GM19324 (cell line): ENCODE results near the gene SNX9.
"Not testable (repeated sequence)": the region's sequence is repeated elsewhere in the genome, so short reads cannot be mapped to it uniquely, and the experiment has no call there.

Experiments used
- ATAC-seq: cut with Tn5 transposase; IDR thresholded peaks from one replicate; pipeline ENCODE4 v1.9.1; 2021; ENCODE audit warnings: mild to moderate bottlenecking, moderate library complexity; ENCODE audit not compliant: unreplicated experiment, low FRiP score

The SNX9 gene

GRCh38 chr6:157908369-157909281, 85.6 kb downstream of the SNX9 start:
- ATAC-seq, result no peak

DNA sequence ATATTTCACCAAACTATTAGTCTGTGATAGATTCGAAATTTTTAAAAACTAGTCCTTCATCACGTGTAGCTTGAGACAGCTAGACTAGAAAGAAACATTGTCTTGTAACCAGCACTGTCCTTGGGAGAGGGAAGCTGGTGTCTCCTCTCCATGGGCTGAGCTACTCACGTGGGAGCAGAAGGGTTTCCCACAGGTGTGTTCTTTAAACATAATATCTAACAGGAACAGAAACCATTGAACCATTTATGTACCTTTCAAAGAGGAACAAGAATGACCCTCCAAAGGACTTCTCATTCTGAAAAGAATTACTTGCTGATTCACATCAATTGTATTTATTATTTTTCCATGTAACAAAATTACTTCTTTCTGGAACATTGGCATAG, 86.2 kb downstream of the SNX9 start:
- ATAC-seq, result no peak

DNA sequence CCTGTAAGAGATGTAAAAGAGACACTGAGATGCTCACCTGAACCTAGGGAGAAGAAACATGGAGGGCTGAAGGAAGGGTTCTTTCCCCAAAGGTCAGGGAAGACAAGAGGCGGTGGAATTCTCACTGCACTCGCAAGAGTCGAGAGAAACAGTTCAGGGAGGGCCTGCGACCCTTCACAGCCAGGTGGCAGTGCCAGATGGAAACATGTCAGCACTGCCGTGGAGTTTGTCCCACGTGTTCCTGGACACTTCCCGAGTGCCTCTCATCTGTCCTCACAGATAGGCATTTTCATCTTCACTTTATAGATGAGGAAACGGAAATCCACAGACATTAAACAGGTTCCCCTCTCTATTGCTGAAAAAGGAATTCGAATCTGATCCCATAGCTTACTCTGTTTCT, 88.2 kb downstream of the SNX9 start:
- no peak for ATAC-seq

DNA sequence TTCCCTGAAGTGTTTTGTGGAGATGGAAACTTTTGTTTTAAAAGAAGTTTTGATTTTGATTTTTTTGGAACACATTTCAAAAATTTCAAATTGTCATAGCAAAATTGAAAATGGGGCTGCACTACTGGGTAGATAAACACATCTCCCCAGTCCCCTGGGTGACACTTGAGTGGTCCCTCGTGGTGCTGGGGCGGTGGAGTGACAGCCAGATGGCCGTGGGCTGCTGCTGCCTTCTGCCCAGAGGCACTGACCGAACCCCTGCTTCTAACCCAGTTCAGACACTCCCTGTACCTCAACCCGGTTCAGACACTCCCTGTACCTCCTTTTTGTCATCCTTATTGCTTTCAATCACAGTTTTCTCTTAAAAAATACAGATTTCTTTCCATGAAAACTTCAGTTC, 88.7 kb downstream of the SNX9 start:
- ATAC-seq, result no peak

DNA sequence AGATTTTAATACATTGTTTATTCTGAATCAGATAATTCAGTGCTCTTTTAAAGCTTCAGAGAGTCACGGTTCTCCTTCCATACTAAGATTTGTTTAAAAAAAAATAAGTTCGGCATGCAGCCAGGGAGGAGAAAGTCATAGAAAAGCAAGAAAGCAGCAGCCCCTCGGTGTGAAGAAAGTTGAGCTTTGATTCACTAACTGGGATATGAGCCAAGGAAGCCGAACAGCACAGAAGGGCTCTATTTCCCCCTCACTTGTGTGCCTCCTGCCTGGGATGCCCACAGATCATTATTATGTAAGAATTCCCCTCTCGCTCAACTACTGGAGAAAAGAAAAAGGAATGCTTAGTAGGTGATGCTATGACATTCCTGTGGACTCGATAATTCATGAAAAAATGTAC, 89.3 kb downstream of the SNX9 start:
- no peak for ATAC-seq

DNA sequence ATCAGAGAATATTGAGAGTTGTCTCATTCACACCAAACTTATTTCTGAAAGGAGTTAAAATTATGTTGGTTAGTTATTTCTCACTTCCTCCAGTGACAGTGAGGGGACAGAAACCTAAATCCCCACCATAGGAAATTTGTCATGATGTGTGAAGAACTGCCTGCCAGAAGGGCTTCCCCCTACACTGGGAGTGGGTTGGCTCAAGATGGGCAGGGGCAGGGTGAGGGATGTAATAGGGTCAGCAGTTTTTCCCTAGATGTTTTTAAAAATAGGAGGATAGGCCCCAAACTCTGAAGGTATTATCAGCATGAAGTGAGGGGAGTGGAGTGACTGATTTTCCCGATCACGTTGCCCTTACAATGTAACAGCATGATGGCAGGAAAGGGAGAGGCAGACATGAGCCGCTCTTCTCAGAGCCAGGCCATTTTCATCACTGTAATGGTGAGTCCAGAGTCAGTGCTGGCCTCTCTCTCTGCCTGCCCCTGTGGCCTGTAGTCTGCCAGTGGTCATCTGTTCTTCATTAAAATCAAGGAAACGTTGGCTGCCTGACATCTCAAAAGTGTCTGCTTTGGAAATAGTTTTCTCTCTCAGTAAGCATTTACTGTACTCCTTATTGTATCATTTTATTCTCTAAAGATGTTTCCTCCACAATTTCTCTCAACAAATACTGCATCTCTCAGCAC, 98.8 kb downstream of the SNX9 start:
- no peak for ATAC-seq

DNA sequence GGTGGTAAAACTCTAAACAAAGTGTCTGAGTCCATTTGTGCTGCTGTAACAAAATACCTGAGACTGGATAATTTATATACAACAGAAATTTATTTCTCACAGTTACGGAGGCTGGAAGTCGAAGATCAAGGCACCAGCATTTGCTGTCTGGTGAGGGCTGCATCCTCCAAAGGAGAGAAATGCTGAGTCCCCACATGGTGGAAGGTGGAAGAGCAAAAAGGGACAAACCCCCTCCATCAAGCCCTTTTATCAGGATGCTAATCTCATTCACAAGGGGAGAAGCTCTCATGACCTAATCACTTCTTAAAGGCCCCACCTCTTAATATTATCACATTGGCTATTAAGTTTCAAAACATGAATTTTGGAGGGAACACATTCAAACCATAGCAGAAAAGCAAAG, 102.7 kb downstream of the SNX9 start:
- no peak for ATAC-seq

GRCh38 chr6:157927011-157927410, 104.0 kb downstream of the SNX9 start:
- no peak for ATAC-seq

DNA sequence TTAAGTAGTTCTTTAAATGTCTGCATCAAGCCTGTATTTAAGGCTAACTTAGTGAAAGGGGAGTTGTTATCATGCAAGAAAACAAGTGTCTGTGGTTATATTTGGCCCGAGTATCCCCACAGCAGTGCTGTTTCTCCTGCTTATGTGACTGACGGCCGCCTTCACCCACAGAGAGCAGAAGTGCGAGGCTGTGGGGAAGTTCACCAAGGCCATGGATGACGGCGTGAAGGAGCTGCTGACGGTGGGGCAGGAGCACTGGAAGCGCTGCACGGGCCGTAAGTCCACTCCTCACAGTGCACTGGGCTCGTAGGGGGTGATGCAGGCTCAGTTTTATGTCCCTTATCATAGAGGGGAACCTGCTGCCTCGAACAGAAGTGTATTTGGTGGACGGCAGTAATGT, 105.4 kb downstream of the SNX9 start:
- no peak for ATAC-seq

DNA sequence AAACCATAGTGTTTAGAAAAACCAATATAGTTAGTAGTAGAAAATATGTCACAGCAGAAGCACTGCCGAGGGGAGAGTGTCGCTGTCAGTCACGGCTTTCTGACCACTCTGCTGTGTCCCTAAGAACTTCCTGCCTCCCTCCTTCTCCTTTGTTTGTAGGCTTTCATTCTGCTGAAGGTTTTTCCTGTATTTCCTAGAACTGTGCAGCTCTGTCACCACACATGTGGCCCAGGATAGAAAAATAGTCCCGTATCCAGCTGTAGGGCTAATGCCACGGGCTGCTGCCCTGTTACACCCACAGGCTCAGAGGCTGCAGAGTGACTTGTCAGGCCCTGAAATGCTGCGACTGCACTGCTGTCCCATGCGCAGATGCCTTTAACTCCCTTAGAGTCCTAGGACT, 106.0 kb downstream of the SNX9 start:
- ATAC-seq, result no peak

DNA sequence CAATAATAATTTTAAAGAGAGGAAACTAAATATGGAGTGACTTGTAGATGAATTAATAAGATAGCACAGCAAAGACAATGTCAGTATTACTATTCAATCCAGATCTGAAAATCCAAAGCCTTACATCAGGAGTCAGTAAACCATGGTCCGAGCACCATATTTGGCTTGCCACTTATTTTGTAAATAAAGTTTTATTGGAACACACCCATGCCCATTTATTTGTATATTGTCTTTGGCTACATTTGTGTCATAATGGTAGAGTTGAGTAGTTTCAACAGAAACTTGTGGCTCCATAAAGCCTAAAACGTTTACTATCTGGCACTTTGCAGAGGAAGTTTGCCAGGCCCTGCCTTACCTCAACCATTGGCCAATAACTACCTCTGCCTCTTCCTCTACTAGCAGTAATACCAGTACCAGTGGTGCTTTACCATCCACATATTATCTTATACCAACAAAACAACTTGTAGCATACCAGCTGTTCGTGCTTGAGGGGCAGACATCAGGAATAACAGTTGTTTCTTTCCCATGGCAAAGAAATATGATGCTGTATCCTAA, 106.8 kb downstream of the SNX9 start:
- no peak for ATAC-seq

GRCh38 chr6:157935786-157936185, 112.7 kb downstream of the SNX9 start:
- no peak for ATAC-seq

GRCh38 chr6:157937318-157937717, 114.3 kb downstream of the SNX9 start:
- no peak for ATAC-seq

- no peak for ATAC-seq
Observed at GRCh38 chr6:157937916-157938315, 114.9 kb downstream of the SNX9 start.

DNA sequence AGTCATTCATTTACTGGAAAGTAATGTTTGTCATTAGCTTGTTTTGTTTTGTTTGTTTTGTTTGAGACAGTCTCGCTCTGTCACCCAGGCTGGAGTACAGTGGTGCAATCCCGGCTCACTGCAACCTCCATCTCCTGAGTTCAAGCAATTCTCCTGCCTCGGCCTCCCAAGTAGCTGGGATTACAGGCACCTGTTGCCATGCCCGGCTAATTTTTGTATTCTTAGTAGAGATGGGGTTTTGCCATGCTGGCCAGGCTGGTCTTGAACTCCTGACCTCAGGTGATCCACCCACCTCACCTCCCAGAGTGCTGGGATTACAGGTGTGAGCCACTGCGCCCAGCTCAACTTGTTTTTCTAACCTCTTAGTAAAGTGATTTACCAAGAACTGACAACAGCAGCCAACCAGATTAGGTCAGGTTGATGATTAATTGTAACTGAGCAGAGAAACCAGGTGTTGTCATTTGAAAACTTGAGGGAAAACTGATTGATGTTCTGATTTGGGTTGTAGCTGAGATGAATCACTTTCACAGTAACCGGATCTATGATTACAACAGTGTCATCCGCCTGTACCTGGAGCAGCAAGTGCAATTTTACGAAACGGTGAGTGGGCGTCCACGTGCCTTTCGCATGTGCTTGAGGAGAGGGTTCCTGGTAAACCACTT, 117.5 kb downstream of the SNX9 start:
- not testable (repeated sequence) for ATAC-seq

GRCh38 chr6:157941101-157941863, 118.2 kb downstream of the SNX9 start:
- no peak for ATAC-seq

- no peak for ATAC-seq
Observed at GRCh38 chr6:157942351-157942750, 119.3 kb downstream of the SNX9 start.

DNA sequence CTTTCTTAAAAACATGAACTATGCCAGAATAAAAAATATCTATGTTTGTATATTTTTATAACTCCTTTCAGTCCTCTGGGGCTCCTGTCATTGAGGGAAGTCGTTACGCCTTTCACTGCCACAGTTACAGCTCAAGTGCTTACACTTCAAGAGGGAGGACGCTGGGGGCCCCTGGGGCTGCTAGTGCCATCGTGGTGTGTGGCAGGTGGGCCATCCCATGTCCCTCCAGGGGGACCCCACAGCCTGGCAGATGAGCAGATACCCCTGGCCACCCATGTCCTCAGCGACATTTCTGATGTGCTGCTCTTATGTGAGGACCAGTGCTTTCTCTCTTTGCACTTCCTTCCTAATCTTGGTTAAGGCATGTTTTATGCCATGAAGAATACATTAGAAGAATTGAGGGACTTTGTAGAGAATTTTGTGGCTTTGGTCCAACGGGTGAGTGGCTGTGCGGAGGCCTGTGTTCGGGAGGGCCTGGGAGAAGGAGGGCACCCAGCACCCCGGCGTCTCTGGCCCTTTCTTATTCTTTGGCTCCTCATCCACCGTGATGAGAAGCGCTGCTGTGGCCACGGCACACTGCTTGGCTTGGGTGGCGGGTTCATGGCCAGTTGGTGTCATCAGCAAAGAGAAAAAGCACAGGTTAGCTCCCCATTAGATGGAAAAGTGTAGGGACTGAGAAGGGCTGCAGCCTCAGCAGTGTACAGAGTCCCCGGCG, 120.4 kb downstream of the SNX9 start:
- ATAC-seq, result no peak

DNA sequence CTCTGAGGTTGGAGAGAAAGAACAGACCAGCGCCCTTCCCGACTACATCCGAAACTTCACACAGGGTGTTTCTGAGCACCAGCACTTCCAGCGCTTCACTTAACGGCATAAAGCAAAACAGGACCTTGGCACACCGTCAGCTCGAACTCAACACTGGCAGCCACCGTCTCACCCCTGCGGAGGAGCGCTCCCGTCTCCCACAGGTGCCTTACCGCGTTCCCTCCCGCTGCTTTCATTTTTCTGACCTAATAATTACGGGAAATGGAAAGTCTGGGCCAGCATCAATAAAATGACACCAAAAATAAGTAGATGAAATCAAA, 120.9 kb downstream of the SNX9 start:
- ATAC-seq, result no peak
